PFSK-1 (cell line): ENCODE results near the gene HSPB8.

Experiments
- FOXP2 ChIP-seq: optimal IDR thresholded peaks from 2 replicates; pipeline ENCODE3; 2011; ENCODE audit warnings: borderline replicate concordance, control low read depth, inconsistent platforms; ENCODE audit not compliant: insufficient read depth; ENCODE audit errors: extremely low read length, extremely low read depth
- POLR2AphosphoS5 ChIP-seq: IDR thresholded peaks from 2 replicates; pipeline ENCODE4 v1.6.1; 2012; ENCODE audit warnings: low read depth, mild to moderate bottlenecking, control low read depth, low read length, moderate library complexity
- SIN3A ChIP-seq: IDR thresholded peaks from 2 replicates; pipeline ENCODE4 v1.6.1; 2012; ENCODE audit warnings: mild to moderate bottlenecking, low read length, moderate library complexity, borderline replicate concordance; ENCODE audit not compliant: insufficient read depth
- TAF1 ChIP-seq: IDR thresholded peaks from 2 replicates; pipeline ENCODE4 v1.6.1; 2012; ENCODE audit warnings: low read length, control low read depth, borderline replicate concordance; ENCODE audit not compliant: insufficient read depth
- TF ChIP-seq, protein P1 (sequence below), 2 experiments: IDR thresholded peaks; 2 replicates each; pipeline versions ENCODE4 v1.6.1 to v1.8.0; 2011 to 2012; ENCODE audit warnings: low read depth in 2 of 2, low read length in 2 of 2, control low read depth in 1 of 2, inconsistent platforms in 1 of 2, mild to moderate bottlenecking in 1 of 2, moderate library complexity in 1 of 2; ENCODE audit not compliant: insufficient read depth in 1 of 2

The HSPB8 gene

DNA sequence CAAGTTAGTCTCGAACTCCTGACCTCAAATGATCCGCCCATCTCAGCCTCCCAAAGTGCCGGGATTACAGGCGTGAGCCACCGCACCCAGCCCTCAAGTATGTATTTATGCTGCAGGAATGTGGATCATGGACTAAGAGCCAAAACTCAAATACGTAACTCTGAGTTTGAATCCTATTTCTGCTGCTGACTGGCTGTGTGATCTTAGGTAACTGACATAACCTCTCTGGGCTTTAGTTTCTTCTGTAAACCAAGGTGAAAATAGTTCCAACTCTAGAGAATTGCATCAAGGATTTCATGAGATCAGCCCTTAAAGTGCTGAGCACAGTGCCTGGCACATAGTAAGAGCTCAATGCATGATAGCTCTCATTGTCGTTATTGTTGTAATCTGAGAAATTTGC lies 37.4 kb downstream of the HSPB8 start:
- TF ChIP-seq TAF1 = no peak
- TF ChIP-seq, protein P1, sequence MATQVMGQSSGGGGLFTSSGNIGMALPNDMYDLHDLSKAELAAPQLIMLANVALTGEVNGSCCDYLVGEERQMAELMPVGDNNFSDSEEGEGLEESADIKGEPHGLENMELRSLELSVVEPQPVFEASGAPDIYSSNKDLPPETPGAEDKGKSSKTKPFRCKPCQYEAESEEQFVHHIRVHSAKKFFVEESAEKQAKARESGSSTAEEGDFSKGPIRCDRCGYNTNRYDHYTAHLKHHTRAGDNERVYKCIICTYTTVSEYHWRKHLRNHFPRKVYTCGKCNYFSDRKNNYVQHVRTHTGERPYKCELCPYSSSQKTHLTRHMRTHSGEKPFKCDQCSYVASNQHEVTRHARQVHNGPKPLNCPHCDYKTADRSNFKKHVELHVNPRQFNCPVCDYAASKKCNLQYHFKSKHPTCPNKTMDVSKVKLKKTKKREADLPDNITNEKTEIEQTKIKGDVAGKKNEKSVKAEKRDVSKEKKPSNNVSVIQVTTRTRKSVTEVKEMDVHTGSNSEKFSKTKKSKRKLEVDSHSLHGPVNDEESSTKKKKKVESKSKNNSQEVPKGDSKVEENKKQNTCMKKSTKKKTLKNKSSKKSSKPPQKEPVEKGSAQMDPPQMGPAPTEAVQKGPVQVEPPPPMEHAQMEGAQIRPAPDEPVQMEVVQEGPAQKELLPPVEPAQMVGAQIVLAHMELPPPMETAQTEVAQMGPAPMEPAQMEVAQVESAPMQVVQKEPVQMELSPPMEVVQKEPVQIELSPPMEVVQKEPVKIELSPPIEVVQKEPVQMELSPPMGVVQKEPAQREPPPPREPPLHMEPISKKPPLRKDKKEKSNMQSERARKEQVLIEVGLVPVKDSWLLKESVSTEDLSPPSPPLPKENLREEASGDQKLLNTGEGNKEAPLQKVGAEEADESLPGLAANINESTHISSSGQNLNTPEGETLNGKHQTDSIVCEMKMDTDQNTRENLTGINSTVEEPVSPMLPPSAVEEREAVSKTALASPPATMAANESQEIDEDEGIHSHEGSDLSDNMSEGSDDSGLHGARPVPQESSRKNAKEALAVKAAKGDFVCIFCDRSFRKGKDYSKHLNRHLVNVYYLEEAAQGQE (IDR thresholded peaks at IDR 0.05; ENCODE audit: insufficient read depth in 1 of 2, low read depth in 2 of 2, low read length in 2 of 2) = no peak
- no peak for TF ChIP-seq SIN3A
- TF ChIP-seq POLR2AphosphoS5 = no peak
- TF ChIP-seq FOXP2 = no peak

DNA sequence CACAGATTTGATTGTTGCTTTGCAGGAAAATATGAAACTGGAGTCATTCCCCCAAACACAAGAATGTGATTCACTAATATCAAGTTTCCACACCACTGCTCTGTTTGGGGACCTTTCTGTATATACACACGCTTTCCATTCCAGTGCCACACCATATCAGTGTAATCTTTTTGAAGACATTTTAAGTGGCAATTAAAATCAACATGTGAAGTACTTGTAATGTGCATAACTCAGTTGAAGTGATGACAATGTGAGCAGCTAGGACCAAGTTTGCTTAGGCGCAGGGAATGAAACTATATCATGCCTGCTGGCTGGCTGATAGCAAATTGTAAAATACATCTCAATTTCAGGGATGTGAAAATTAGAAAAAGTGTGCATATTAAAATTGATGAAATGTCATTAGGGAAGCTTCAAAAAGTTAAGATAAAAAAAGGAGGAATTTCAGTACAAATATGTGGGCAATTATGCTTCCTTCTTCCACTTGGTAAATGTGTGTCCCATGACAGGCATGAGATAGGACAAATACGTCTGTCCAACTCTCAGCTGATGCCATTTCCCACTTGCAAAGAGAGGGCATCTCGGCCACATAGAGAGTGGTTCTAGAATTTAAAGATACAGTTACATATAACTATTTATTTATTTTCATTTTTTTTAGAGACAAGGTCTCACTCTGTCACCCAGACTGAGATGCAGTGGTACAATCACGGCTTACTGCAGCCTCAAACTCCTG lies 43.7 kb downstream of the HSPB8 start:
- TF ChIP-seq TAF1 = no peak
- TF ChIP-seq FOXP2 = no peak
- TF ChIP-seq POLR2AphosphoS5 = no peak
- TF ChIP-seq, protein P1 (IDR thresholded peaks at IDR 0.05; ENCODE audit: insufficient read depth in 1 of 2, low read depth in 2 of 2, low read length in 2 of 2) = no peak
- no peak for TF ChIP-seq SIN3A

DNA sequence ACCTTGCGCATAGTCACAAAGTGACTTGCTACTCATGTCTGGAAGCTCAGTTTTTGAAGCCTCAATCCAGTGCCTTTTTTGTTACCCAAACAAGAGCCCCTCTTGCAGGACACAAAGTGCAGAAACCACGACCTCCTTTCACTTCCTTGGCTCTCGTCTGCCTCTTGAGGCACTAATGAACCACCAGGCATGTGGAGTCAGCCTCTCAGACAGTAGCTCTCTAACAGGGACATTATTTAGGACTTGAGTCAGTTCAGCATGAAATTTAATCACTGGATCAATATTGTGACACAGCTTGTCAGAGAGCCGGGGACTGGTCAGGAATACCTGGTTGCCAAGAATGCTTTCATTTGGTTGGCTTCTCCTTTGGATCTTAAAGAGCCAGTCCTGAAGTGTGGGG lies 46.7 kb downstream of the HSPB8 start:
- TF ChIP-seq POLR2AphosphoS5 (no peak), SIN3A (no peak), TAF1 (no peak), FOXP2 (no peak)
- TF ChIP-seq, protein P1 (IDR thresholded peaks at IDR 0.05; ENCODE audit: insufficient read depth in 1 of 2, low read depth in 2 of 2, low read length in 2 of 2) = no peak

DNA sequence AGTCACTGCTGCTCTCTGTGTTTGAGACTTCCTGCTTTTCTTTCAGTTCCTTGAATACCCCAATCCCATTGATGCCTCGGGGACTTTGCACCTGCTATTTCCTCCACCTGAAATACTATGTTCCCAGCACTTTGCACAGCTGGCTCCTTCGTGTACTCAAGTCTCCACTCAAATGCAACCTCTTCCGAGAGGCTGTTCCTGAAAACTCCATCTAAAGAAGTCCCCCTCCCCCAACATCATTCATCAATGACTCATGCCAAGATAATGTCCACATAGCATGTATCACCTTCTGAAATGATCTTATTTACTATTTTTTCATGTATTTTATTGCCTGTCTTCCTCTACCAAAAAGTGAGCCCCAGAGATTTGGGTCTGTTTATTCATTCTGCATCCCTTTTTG lies 48.6 kb downstream of the HSPB8 start:
- TF ChIP-seq SIN3A = no peak
- no peak for TF ChIP-seq TAF1
- TF ChIP-seq POLR2AphosphoS5 = no peak
- no peak for TF ChIP-seq FOXP2
- TF ChIP-seq, protein P1 (IDR thresholded peaks at IDR 0.05; ENCODE audit: insufficient read depth in 1 of 2, low read depth in 2 of 2, low read length in 2 of 2) = no peak

DNA sequence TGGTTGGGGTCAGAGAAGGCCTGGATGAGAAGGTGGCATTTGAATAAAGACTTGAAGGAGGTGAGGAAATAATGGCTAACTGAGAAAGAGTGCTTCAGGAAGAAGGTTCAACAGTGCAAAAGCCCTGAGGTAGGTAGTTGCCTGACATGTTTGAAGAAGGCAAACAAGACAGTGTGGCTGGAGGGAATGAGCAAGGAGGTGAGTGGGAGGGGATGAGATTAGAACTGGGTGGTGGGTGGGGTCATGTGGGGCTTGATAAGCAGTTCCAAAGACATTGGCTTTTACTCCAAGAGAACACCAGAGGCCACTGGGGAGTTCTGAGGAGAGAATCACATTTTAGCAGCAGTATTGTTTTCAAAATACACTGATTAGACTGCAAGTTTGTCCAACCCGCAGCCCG lies 50.5 kb downstream of the HSPB8 start:
- no peak for TF ChIP-seq TAF1
- TF ChIP-seq SIN3A = no peak
- TF ChIP-seq, protein P1 (IDR thresholded peaks at IDR 0.05; ENCODE audit: insufficient read depth in 1 of 2, low read depth in 2 of 2, low read length in 2 of 2) = no peak
- TF ChIP-seq FOXP2 = no peak
- no peak for TF ChIP-seq POLR2AphosphoS5
